ENCODE results near the gene RECQL5.

DNA sequence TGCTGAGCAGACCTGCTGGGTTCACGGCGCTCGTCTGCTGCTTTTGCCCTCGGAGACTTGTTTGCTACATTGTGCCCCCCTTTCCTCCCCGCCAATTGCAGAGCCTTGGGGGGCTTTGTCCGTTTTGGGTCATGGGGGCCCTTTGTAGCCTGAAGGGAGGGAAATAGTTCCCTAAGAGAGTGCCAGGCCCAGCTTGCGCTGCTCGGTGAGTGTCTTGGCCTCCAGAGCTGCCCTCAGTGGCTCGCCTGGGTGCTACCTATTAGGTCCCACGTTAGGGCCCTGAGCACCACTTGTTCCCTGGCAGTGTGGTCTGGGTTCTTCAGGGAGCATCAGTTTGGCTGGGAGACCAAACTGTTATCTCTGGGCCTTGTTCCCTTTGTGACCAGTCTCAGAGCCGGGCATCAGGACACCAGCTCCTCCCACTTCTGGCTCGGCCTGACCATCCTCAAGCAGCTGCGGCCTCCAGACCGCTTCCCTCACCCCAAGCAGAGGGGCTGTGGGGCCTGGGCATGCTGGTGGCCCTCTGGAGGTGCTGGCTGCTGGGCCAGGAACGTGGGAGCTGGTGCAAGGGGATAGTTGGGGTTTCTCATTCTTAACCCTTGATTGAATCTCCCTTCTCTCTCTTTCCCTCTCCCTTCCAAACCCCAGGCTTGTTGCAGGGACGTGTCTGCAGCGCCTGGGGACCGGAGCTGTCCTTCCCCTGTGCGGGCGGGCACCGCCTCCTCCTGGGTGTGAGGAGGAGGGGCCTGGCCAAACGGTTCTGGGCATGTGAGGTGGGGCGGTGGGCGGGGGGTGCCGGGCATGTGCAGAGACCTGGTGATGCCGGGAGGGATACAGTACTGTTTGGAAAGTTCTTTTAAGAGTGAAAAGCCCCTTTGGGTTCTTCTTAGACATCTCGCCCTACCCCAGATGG lies 38.3 kb upstream of the RECQL5 start:
- TF ChIP-seq, protein P1, sequence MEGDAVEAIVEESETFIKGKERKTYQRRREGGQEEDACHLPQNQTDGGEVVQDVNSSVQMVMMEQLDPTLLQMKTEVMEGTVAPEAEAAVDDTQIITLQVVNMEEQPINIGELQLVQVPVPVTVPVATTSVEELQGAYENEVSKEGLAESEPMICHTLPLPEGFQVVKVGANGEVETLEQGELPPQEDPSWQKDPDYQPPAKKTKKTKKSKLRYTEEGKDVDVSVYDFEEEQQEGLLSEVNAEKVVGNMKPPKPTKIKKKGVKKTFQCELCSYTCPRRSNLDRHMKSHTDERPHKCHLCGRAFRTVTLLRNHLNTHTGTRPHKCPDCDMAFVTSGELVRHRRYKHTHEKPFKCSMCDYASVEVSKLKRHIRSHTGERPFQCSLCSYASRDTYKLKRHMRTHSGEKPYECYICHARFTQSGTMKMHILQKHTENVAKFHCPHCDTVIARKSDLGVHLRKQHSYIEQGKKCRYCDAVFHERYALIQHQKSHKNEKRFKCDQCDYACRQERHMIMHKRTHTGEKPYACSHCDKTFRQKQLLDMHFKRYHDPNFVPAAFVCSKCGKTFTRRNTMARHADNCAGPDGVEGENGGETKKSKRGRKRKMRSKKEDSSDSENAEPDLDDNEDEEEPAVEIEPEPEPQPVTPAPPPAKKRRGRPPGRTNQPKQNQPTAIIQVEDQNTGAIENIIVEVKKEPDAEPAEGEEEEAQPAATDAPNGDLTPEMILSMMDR (IDR thresholded peaks at IDR 0.05; ENCODE audit: low read depth, low read length), result no peak
- no peak for TF ChIP-seq EZH2phosphoT487 (IDR thresholded peaks at IDR 0.05; ENCODE audit: low read depth)
